Immature natural killer cell (primary cell): ENCODE measurements around the gene FOXN1. TPM values are rescaled to one million over a fixed set of nuclear protein-coding genes. Genes with fewer than 3 reads are reported as not detected.
A peak's percentile ranks its signal among the peaks of the same experiment; 100 is the strongest.

ENCODE experiments used
- DNase-seq, 3 donors: peaks; one replicate each; pipeline ENCODE4 v3.0.0; 2022; ENCODE audit warnings: mixed read lengths in 1 of 3
- H3K27ac Mint-ChIP-seq, 6 donors: one replicate each; pipeline ENCODE4 v1.8.0; 2020; ENCODE audit warnings: mixed read lengths in 6 of 6, mild to moderate bottlenecking in 5 of 6, inconsistent platforms in 4 of 6, moderate library complexity in 3 of 6
- H3K27me3 Mint-ChIP-seq, 3 donors: one replicate each; pipeline ENCODE4 v1.8.0; 2020 to 2021; ENCODE audit warnings: low read depth in 3 of 3, mild to moderate bottlenecking in 3 of 3, mixed read lengths in 3 of 3, moderate library complexity in 3 of 3, inconsistent platforms in 1 of 3
- H3K36me3 Mint-ChIP-seq, 3 donors: one replicate each; pipeline ENCODE4 v1.8.0; 2020; ENCODE audit warnings: mixed read lengths in 3 of 3, inconsistent platforms in 2 of 3, mild to moderate bottlenecking in 2 of 3
- H3K4me1 Mint-ChIP-seq, 2 donors: one replicate each; pipeline ENCODE4 v1.8.0; 2020; ENCODE audit warnings: inconsistent platforms in 2 of 2, mild to moderate bottlenecking in 2 of 2, mixed read lengths in 2 of 2, moderate library complexity in 1 of 2
- H3K4me3 Mint-ChIP-seq, 5 donors: one replicate each; pipeline ENCODE4 v1.8.0; 2020; ENCODE audit warnings: mild to moderate bottlenecking in 5 of 5, mixed read lengths in 5 of 5, inconsistent platforms in 3 of 5, moderate library complexity in 3 of 5
- H3K9me3 Mint-ChIP-seq, 6 donors: one replicate each; pipeline ENCODE4 v1.8.0; 2020; ENCODE audit warnings: mild to moderate bottlenecking in 6 of 6, mixed read lengths in 6 of 6, inconsistent platforms in 4 of 6, moderate library complexity in 3 of 6
- polyA plus RNA-seq, 3 donors: library from polyadenylated mRNA; unstranded; fragments of 300-500 nt; fragmentation: Illumina TruSeq; gene quantifications; one replicate each; pipeline ENCODE4 v1.2.3, GENCODE V29; 2021

FOXN1 gene
- polyA plus RNA-seq, 3 donors from 2014 or later = not detected

DNA sequence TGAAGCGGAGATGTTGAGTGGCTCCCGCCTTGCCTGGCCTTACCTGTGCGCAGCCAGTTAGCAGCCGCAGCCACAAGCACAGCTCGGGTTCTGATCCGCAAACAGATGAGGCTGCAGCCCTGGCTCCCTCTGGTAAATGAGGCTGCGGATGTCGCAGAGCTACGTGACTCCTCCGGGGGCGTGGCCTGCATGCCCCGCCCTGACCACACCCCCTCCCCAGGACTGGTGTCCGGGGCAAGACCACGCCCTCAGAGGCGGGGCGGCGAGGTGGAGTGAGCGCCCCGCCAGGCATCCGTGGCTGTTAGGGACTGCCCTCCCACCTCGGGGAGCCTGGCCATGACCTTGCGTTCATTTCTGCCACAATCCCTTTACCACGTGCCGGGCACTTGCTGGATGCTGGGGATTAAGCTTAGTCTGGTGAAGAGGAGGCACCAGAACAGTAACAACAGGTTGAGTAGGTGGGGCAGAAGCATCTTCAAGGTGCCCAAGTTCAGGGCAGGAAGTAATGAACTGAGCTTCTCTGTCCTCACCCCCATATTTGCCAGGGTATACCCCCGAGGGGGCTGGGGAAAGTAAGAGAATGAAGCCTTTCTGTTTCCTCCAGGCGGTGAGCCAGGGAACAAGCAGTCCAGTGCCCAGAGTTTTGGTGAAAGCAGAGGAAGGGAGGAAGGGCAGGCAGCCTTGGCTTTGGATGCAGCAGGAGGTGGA is 70.8 kb downstream of the FOXN1 start, which contains the start of gene ALDOC:
Gene ALDOC, minus strand, starts transcription at position 138 of the 708 bp plus-strand sequence. CDS start 1,363 bp downstream, outside the sequence.
- H3K36me3 Mint-ChIP-seq = peaks cover 0 to 4% (median 0%) of the 10 kb centered on the region in 3 donors
- H3K27ac Mint-ChIP-seq = peak within 1 kb of the TSS; percentile 34 to 91 (median 81)
- H3K4me3 Mint-ChIP-seq = peak within 1 kb of the TSS; percentile 70 to 86 (median 80)
- no peaks in the 10 kb centered on the region for H3K9me3 Mint-ChIP-seq
- peak; percentile 96 to 98 (median 97) for DNase-seq
- H3K4me1 Mint-ChIP-seq = peaks cover 26 to 33% of the 10 kb centered on the region in 2 donors
- H3K27me3 Mint-ChIP-seq = no peaks in the 10 kb centered on the region

DNA sequence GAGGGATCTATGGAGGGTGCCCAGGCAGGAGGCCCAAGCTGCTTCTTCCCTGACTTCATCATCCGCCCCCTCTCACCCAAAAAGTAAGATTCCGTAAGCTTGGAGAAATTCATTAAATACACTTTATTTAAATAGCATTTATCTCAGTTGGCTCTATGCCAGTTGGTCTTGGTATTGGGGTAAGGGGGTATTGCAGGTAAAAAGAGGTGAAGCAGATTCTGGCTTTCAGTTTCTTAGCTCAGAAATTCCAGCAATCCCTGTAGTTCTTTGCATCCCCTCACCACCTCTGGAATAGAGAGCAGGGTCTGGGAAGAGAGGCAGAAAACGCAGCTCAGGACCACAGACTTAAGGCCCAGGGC is 71.3 kb downstream of the FOXN1 start:
- no peak for DNase-seq
- Mint-ChIP-seq H3K4me3 (peak overlapping the region in 2 of 5 donors; percentile 4 to 82), H3K27me3 (no peaks in the 10 kb centered on the region), H3K27ac (no peak overlapping the region), H3K4me1 (peaks cover 21 to 27% of the 10 kb centered on the region in 2 donors), H3K9me3 (no peaks in the 10 kb centered on the region), H3K36me3 (peaks cover 0 to 4% (median 0%) of the 10 kb centered on the region in 3 donors)

DNA sequence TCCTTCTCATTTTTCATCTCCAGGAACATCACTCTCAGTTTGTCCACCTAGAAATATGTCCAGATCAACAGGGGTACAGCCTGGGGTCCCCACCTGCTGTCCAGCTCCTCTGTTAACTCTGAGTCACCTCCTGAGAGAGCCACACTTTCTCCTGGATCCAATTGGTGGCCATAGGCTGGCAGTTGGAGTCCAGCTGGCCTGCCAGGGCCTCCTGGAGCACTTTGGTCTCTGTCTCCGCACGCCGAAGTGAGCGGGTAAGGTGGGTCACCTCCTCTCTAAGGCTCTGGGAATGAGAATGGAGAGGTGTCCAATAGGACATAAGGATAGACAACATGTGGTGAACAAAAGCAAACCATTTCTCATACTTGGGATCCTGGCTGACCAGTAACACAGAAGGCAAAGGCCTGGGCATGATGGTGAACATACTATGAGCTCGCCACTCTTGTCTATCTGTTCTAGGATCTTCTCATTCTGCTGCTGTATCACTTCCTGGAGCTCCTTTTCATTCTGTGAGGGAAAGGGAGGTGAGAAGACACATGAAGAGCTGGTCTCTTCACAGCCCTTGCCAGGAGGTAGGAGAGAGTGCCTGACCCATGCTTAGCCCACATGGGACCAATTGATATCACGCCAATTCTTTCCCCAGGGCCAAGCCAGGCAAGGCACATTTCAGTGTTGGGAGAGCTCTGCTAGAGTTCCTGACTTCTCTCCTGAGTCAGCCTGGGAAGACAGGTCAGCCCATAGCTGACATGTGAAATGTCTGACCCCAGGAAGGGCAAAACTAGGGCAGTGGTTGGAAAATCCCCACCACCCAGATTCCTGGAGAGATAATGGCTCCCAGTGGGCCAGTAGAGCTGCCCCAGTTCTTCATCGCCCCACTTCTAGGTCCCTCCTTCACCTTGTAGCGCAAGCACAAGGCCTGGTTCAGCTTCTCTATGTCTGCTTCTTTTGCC is 72.4 kb downstream of the FOXN1 start:
- DNase-seq = no peak
- Mint-ChIP-seq H3K27ac (no peak overlapping the region), H3K36me3 (peaks cover 0 to 4% (median 0%) of the 10 kb centered on the region in 3 donors), H3K4me1 (peaks cover 14 to 20% of the 10 kb centered on the region in 2 donors), H3K4me3 (no peak overlapping the region), H3K27me3 (no peaks in the 10 kb centered on the region), H3K9me3 (no peaks in the 10 kb centered on the region)

DNA sequence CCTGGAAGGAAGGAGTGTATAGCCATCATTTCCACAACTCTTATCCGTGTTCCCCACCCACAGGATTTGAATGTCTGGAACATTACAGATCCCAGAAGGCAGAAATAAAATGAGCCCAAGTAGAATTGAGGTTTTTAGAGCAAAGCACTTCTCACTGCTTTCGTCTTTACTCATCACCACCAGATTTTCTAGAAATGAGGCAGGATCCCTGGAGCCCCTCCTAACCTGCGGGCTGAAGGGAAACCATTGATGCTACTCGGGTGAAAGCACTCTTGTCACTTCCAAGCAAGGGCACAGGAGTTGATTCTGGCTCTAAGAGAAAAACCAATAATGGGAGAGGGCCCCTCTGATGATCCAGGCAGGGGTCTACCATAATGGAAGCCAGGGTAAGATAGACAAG is 73.4 kb downstream of the FOXN1 start:
- H3K27ac Mint-ChIP-seq = no peak overlapping the region
- no peaks in the 10 kb centered on the region for H3K27me3 Mint-ChIP-seq
- no peaks in the 10 kb centered on the region for H3K9me3 Mint-ChIP-seq
- DNase-seq = no peak
- peaks cover 14 to 20% of the 10 kb centered on the region in 2 donors for H3K4me1 Mint-ChIP-seq
- H3K36me3 Mint-ChIP-seq = peaks cover 0 to 6% (median under 1%) of the 10 kb centered on the region in 3 donors
- no peak overlapping the region for H3K4me3 Mint-ChIP-seq

DNA sequence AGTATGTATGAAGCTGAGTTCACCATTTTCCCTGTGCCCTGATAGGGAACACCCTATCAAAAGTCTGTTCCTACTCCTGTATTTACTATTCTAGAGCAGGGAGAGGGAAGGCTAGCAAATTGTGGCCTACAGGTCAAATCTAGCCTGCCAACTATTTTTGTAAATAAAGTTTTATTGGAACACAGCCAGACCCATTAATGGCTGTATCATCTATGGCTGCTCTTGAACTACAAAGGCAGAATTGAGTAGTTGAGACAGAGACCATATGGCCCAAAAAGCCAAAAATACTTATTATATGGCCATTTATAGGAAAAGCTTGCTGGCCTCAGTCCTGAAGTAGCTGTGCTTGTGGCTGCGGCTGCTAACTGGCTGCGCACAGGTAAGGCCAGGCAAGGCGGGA is 74.8 kb downstream of the FOXN1 start:
- Mint-ChIP-seq H3K4me3 (no peak overlapping the region), H3K4me1 (peaks cover 12 to 16% of the 10 kb centered on the region in 2 donors), H3K9me3 (no peaks in the 10 kb centered on the region), H3K36me3 (peaks cover 3 to 11% (median 3%) of the 10 kb centered on the region in 3 donors), H3K27ac (peak overlapping the region in 1 of 6 donors; percentile 71), H3K27me3 (peaks cover 0 to 3% (median 0%) of the 10 kb centered on the region in 3 donors)
- no peak for DNase-seq

DNA sequence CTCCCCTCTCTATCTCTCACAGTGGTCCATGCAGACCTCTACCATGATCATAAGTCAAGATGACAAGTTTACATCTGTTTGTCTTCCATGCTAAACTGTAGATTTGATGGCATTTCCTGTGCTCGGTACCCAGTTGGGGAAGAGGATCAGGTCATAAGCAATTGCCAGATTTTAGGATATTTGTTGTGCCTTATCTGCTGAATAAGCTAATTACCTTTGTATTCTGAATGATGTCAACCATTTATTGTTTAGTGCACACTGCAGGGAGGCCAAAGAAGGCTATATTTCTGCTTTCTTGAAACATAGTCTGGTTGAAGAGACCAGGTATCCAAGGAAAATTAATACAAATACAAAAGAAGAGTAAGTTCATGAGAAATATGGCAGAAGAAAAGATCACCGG is 76.4 kb downstream of the FOXN1 start:
- Mint-ChIP-seq H3K27me3 (peaks cover 0 to 3% (median 0%) of the 10 kb centered on the region in 3 donors), H3K36me3 (peaks cover 3 to 11% (median 6%) of the 10 kb centered on the region in 3 donors), H3K27ac (no peak overlapping the region), H3K9me3 (no peaks in the 10 kb centered on the region), H3K4me1 (peaks cover 0 to 1% of the 10 kb centered on the region in 2 donors), H3K4me3 (no peak overlapping the region)
- no peak for DNase-seq

DNA sequence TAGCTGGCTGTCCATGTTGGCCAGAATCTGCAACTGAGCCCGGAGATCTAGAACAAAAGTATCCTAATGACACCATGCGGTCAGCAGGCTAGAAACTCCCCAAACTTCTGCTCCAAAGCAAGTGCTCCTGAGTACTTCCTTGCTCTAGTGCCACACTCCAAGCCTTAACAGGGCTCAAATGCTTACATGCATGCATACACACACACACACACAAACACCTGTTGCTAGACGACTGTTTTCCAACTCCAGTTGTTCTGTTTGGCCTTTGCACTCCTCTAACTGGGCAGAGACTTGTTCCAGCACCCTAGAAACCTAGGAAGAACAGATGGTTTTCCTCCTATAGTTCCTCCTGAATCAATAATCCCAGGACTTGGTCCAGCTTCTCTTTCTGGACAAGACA is 78.3 kb downstream of the FOXN1 start:
- Mint-ChIP-seq H3K27ac (no peak overlapping the region), H3K4me3 (no peak overlapping the region), H3K36me3 (peaks cover 6 to 11% (median 6%) of the 10 kb centered on the region in 3 donors), H3K9me3 (no peaks in the 10 kb centered on the region), H3K27me3 (peaks cover 0 to 3% (median 0%) of the 10 kb centered on the region in 3 donors), H3K4me1 (no peaks in the 10 kb centered on the region)
- DNase-seq = no peak

DNA sequence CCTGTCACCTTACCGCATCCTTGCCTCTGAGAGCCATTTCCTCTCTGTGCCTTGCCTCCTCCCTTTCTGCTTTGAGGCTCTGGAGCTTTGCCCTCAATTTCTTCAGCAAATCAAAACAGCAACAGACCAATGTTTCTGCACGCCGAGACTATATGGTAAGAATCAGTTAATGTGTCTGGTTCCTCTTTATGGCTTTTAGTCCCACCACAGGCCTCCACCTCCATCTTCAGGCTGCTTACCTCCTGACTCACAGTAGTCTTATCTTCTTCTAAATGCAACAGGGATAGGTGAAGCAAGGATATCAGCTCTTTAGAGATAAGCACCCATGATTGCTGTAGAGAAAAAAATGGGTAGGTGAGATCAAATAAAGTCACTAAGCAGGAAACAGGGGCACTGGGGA is 79.7 kb downstream of the FOXN1 start:
- no peaks in the 10 kb centered on the region for H3K4me1 Mint-ChIP-seq
- H3K27me3 Mint-ChIP-seq = peaks cover 0 to 3% (median 0%) of the 10 kb centered on the region in 3 donors
- H3K9me3 Mint-ChIP-seq = no peaks in the 10 kb centered on the region
- no peak overlapping the region for H3K27ac Mint-ChIP-seq
- peaks cover 6 to 11% (median 6%) of the 10 kb centered on the region in 3 donors for H3K36me3 Mint-ChIP-seq
- no peak overlapping the region for H3K4me3 Mint-ChIP-seq
- no peak for DNase-seq

Other genes starting within 250 kb of the FOXN1 start
- 10 to 100 TPM in 2 of 3 donors, 1 to 10 TPM in 1; 9.8 to 13.8 (median 11.4) TPM for gene TMEM97, start 187.1 kb upstream of the FOXN1 start, polyA plus RNA-seq
- 10 to 100 TPM; 51.1 to 70.4 (median 53.0) TPM for gene IFT20, start 170.9 kb upstream of the FOXN1 start, polyA plus RNA-seq
- 10 to 100 TPM in 1 of 3 donors, 1 to 10 TPM in 2; 4.7 to 11.6 (median 6.7) TPM for gene TNFAIP1, start 170.6 kb upstream of the FOXN1 start, polyA plus RNA-seq
- gene POLDIP2, start 148.8 kb upstream of the FOXN1 start, polyA plus RNA-seq = 100 to 1,000 TPM in 1 of 3 donors, 10 to 100 TPM in 2; 79.0 to 134 (median 80.3) TPM
- gene SEBOX, start 141.1 kb upstream of the FOXN1 start, polyA plus RNA-seq = not detected
- not detected for gene VTN, start 136.0 kb upstream of the FOXN1 start, polyA plus RNA-seq
- gene SARM1, start 134.7 kb upstream of the FOXN1 start, polyA plus RNA-seq = 1 to 10 TPM; 8.0 to 9.2 (median 9.1) TPM
- 1 to 10 TPM in 1 of 3 donors, under 1 TPM in 1, not detected in 1; 0.61 to 1.9 TPM for gene SLC46A1, start 100.1 kb upstream of the FOXN1 start, polyA plus RNA-seq
- gene SLC13A2, start 32.7 kb upstream of the FOXN1 start, polyA plus RNA-seq = not detected
- 10 to 100 TPM; 45.4 to 61.1 (median 50.4) TPM for gene UNC119, start 46.3 kb downstream of the FOXN1 start, polyA plus RNA-seq
- 100 to 1,000 TPM in 1 of 3 donors, 10 to 100 TPM in 2; 71.7 to 135 (median 96.8) TPM for gene PIGS, start 65.2 kb downstream of the FOXN1 start, polyA plus RNA-seq
- 10 to 100 TPM; 50.9 to 80.1 (median 53.2) TPM for gene ALDOC, start 70.5 kb downstream of the FOXN1 start, polyA plus RNA-seq
- 1 to 10 TPM in 2 of 3 donors, under 1 TPM in 1; 0.73 to 4.1 (median 3.2) TPM for gene SPAG5, start 92.7 kb downstream of the FOXN1 start, polyA plus RNA-seq
- under 1 TPM in 1 of 3 donors, not detected in 2; 0.73 TPM for gene RSKR, start 107.8 kb downstream of the FOXN1 start, polyA plus RNA-seq
- gene BLTP2, start 138.8 kb downstream of the FOXN1 start, polyA plus RNA-seq = 10 to 100 TPM; 16.1 to 43.2 (median 24.3) TPM
- gene SDF2, start 155.6 kb downstream of the FOXN1 start, polyA plus RNA-seq = 100 to 1,000 TPM; 101 to 153 (median 112) TPM
- 10 to 100 TPM in 1 of 3 donors, 1 to 10 TPM in 2; 5.2 to 18.3 (median 7.4) TPM for gene SUPT6H, start 155.9 kb downstream of the FOXN1 start, polyA plus RNA-seq
- gene PROCA1, start 205.5 kb downstream of the FOXN1 start, polyA plus RNA-seq = 1 to 10 TPM in 1 of 3 donors, under 1 TPM in 2; 0.59 to 1.8 (median 0.60) TPM
- gene RAB34, start 211.5 kb downstream of the FOXN1 start, polyA plus RNA-seq = 1 to 10 TPM; 2.3 to 6.1 (median 5.3) TPM
- 1,000 to 10,000 TPM; 2,545 to 3,232 (median 2,896) TPM for gene RPL23A, start 213.6 kb downstream of the FOXN1 start, polyA plus RNA-seq
- gene TLCD1, start 219.9 kb downstream of the FOXN1 start, polyA plus RNA-seq = not detected
- gene NEK8, start 222.4 kb downstream of the FOXN1 start, polyA plus RNA-seq = 1 to 10 TPM; 1.7 to 4.2 (median 3.6) TPM
- gene TRAF4, start 237.7 kb downstream of the FOXN1 start, polyA plus RNA-seq = 1 to 10 TPM; 2.5 to 5.1 (median 2.7) TPM